ENCODE results near the gene SPSB2. TPM values are rescaled to one million over a fixed set of nuclear protein-coding genes. Genes with fewer than 3 reads are reported as not detected.
A peak's percentile ranks its signal among the peaks of the same experiment; 100 is the strongest.

The SPSB2 gene
- total and polyA plus RNA-seq, 2 experiments from 2014 or later: 8.2 to 13.1 TPM

- Histone ChIP-seq H3K79me2 (replicated peaks; ENCODE audit: insufficient read depth) (no peaks in the 10 kb centered on the region), H2AFZ (peak overlapping the region; percentile 30; the same call in 1 of the 2 replicates), H3K4me2 (peak overlapping the region; percentile 78), H3K27me3 (ENCODE audit: insufficient read depth) (no peaks in the 10 kb centered on the region), H3K4me3 (peak overlapping the region; percentile 54), H4K20me1 (replicated peaks; ENCODE audit: insufficient read depth) (no peaks in the 10 kb centered on the region), H3K36me3 (ENCODE audit: insufficient read depth) (no peaks in the 10 kb centered on the region), H3K9me2 (ENCODE audit: insufficient read depth) (no peaks in the 10 kb centered on the region), H3K27ac (ENCODE audit: low read depth) (peak overlapping the region; percentile 82), H3K4me1 (ENCODE audit: insufficient read depth) (peaks cover 26% of the 10 kb centered on the region), H3F3A (replicated peaks; ENCODE audit: low read depth) (peaks cover 26% of the 10 kb centered on the region)
- TF ChIP-seq REST (IDR thresholded peaks at IDR 0.05; ENCODE audit: unreplicated experiment) (no peak), ETS1 (IDR thresholded peaks at IDR 0.05) (0 out of 2 replicates have a peak, but pooled peaks have one; percentile 3), POLR2AphosphoS5 (IDR thresholded peaks at IDR 0.05; ENCODE audit: low read depth) (no peak)
- H3K27me3 Mint-ChIP-seq (ENCODE audit: insufficient read depth, low read depth, poor library complexity): peaks cover 19% of the 10 kb centered on the region
- peak; percentile 5 for ATAC-seq
- DNase-seq (ENCODE audit: low spot score): no peak
- peak overlapping the region; percentile 94 for H3K27ac Mint-ChIP-seq
- H3K4me3 Mint-ChIP-seq: peak overlapping the region; percentile 71
- H3K4me1 Mint-ChIP-seq: peaks cover 14% of the 10 kb centered on the region
- H3K9me3 Mint-ChIP-seq: no peaks in the 10 kb centered on the region; the same call in 1 of the 3 replicates
- H3K36me3 Mint-ChIP-seq (ENCODE audit: low read depth): no peaks in the 10 kb centered on the region
Observed at GRCh38 chr12:6891646-6892001, 18.5 kb upstream of the SPSB2 start.

- peak; percentile 99 for DNase-seq (ENCODE audit: low spot score)
- H3K4me3 ChIP-seq: peak overlapping the region; percentile 54
- H3K27ac ChIP-seq (ENCODE audit: low read depth): peak overlapping the region; percentile 97
- H4K20me1 ChIP-seq (replicated peaks; ENCODE audit: insufficient read depth): no peaks in the 10 kb centered on the region
- no peaks in the 10 kb centered on the region for H3K36me3 ChIP-seq (ENCODE audit: insufficient read depth)
- Mint-ChIP-seq H3K9me3 (no peaks in the 10 kb centered on the region; the same call in 1 of the 3 replicates), H3K27me3 (ENCODE audit: insufficient read depth, low read depth, poor library complexity) (peaks cover 21% of the 10 kb centered on the region), H3K4me1 (peaks cover 17% of the 10 kb centered on the region), H3K27ac (peak overlapping the region; percentile 100), H3K4me3 (peak overlapping the region; percentile 71), H3K36me3 (ENCODE audit: low read depth) (no peaks in the 10 kb centered on the region)
- peaks cover 30% of the 10 kb centered on the region for H3K4me1 ChIP-seq (ENCODE audit: insufficient read depth)
- H3K27me3 ChIP-seq (ENCODE audit: insufficient read depth): no peaks in the 10 kb centered on the region
- H2AFZ ChIP-seq: peak overlapping the region; percentile 30; the same call in 1 of the 2 replicates
- H3K79me2 ChIP-seq (replicated peaks; ENCODE audit: insufficient read depth): no peaks in the 10 kb centered on the region
- H3F3A ChIP-seq (replicated peaks; ENCODE audit: low read depth): peaks cover 26% of the 10 kb centered on the region
- peak; percentile 95 for ATAC-seq
- H3K9me2 ChIP-seq (ENCODE audit: insufficient read depth): no peaks in the 10 kb centered on the region
- peak overlapping the region; percentile 78 for H3K4me2 ChIP-seq
- TF ChIP-seq POLR2AphosphoS5 (IDR thresholded peaks at IDR 0.05; ENCODE audit: low read depth): peak; percentile 79
- 0 out of 2 replicates have a peak, but pooled peaks have one; percentile 30 for TF ChIP-seq NANOG (IDR thresholded peaks at IDR 0.05; ENCODE audit: borderline replicate concordance)
- TF ChIP-seq CTCF (conservative IDR thresholded peaks at IDR 0.05; ENCODE audit: low read depth in 2 of 2): peak; percentile 63 to 78
- no peak for TF ChIP-seq REST (IDR thresholded peaks at IDR 0.05; ENCODE audit: unreplicated experiment)
Observed at GRCh38 chr12:6890789-6891645, 17.9 kb upstream of the SPSB2 start.

Measured in GM23338 (cell line).